A204.1 (cell line): ENCODE results near the gene SACS.

ENCODE experiments used
- FAIRE-seq: peaks from 2 replicates; lab custom pipeline; 2012; peaks lifted over from hg19 to GRCh38; lab: Jason Lieb, UNC

The SACS gene, protein sequence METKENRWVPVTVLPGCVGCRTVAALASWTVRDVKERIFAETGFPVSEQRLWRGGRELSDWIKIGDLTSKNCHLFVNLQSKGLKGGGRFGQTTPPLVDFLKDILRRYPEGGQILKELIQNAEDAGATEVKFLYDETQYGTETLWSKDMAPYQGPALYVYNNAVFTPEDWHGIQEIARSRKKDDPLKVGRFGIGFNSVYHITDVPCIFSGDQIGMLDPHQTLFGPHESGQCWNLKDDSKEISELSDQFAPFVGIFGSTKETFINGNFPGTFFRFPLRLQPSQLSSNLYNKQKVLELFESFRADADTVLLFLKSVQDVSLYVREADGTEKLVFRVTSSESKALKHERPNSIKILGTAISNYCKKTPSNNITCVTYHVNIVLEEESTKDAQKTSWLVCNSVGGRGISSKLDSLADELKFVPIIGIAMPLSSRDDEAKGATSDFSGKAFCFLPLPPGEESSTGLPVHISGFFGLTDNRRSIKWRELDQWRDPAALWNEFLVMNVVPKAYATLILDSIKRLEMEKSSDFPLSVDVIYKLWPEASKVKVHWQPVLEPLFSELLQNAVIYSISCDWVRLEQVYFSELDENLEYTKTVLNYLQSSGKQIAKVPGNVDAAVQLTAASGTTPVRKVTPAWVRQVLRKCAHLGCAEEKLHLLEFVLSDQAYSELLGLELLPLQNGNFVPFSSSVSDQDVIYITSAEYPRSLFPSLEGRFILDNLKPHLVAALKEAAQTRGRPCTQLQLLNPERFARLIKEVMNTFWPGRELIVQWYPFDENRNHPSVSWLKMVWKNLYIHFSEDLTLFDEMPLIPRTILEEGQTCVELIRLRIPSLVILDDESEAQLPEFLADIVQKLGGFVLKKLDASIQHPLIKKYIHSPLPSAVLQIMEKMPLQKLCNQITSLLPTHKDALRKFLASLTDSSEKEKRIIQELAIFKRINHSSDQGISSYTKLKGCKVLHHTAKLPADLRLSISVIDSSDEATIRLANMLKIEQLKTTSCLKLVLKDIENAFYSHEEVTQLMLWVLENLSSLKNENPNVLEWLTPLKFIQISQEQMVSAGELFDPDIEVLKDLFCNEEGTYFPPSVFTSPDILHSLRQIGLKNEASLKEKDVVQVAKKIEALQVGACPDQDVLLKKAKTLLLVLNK (N-terminal part only)

DNA sequence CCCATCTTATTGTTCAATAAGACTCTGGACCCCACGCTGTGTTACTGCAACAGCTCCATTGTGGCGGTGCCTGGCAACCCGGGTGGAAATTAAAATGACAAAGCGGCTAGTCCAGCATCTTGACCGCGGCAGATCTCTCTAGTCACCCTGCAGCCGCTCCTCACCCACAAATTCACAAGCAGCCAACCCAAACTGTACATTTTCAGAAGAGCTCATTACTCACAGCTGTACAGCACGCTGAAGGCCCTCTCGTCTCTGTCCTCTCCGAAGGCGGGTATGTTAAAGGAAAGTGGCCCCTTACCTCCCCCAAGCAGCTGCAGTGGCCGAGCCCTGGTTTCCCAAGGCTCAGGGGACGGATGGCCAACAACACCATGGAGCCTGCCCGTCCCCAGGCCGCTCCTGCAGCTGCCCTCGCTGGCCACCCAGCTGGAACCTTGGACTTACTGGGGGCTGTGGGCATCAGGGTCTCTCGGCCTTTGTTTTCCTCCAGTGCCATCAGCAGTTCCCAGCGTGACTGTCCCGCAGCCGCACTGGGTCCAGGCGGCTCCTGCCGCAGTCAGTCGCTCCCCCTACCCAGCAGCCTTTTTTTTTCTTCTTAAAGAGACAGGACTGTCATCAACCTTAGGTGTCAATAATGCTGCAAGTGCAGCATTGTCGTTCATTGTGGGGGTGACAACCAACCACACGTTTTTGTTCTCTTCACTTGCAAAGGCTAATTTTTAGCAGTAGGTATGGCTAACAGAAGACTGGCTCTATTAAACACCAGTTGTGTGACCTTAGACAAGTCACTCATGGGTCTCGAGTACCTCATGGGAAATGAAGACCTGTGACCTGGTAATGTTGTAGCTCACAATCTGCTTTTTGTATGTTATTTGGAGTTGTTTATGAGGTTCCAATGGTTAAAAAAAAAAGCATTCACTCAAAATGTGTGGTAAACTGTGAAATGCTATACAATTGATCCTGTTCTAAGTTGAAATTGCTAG lies at the start of gene SACS:
SACS (minus strand) TSS at position 532 of the 983 bp plus-strand sequence. CDS start 22,463 bp downstream, outside the sequence.
- no peak for FAIRE-seq

DNA sequence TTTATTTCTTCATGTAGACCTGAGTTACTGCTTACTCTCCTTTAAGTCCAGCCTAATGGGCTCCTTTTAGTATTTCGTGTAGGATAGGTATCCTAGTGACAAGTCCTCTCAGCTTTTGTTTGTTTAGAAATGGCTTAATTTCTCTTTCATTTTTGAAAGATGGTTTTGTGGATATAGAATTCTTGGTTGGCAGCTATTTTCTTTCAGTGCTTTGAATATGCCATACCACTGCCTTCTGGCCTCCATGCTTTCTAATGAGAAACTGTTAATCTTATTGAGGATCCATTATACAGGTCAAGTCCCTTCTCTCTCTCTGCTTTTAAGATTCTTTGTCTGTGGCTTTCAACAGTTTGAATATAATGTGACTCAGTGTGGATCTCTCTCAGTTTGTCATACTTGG lies 46.8 kb upstream of the SACS start:
- no peak for FAIRE-seq

DNA sequence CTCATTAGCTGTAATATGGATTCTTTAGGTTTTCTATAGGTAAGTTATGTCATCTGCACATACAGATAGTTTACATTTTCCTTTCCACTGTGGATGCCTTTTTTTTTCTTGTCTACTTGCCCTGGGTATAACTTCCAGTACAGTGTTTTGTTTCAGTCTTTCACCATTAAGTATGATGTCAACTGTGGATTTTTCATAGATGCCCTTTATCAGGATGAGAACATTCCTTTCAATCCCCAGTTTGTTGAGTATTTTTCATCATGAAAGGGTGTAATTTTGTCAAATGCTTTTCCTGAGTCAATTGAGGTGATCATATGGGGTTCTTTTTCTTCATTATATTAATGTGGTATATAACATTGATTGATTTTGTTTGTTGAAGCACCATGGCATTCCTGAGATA lies 43.6 kb upstream of the SACS start:
- FAIRE-seq, result no peak

DNA sequence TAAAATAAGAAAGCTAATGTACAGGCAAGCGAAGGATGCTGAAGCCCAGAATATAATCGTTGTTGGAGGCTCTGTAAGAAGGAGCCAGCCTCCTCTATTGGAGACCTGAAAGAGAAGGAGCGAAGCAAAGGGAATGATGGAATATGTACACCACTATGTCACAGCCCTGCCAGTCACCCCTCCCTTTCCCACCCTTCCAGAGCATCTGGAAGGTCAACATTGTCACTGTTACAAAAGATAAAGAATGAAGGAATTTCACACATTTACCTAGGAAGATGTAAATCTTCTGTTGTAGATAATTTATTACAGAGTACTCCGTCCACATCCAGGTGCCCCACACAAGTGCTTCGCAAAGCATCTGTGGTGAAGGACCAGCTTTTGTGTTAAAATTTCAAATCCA lies 39.7 kb upstream of the SACS start:
- FAIRE-seq, result no peak

DNA sequence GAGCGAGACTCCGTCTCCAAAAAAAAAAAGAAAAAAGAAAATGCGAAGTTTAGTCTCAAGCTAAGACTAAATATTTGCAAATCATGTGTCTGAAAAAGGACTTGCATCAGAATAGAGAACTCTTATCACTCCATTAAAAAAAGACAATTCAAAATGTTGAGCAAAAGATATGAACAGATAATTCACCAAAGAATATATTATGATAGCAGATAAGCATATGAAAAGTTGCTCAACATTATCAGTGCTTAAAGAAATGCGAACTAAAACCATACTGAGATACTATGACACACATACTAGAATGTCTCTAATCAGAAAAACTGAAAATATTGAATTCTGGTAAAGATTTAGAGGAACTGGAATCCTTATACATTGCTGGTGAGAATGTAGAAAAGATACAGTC lies 38.7 kb upstream of the SACS start:
- no peak for FAIRE-seq

DNA sequence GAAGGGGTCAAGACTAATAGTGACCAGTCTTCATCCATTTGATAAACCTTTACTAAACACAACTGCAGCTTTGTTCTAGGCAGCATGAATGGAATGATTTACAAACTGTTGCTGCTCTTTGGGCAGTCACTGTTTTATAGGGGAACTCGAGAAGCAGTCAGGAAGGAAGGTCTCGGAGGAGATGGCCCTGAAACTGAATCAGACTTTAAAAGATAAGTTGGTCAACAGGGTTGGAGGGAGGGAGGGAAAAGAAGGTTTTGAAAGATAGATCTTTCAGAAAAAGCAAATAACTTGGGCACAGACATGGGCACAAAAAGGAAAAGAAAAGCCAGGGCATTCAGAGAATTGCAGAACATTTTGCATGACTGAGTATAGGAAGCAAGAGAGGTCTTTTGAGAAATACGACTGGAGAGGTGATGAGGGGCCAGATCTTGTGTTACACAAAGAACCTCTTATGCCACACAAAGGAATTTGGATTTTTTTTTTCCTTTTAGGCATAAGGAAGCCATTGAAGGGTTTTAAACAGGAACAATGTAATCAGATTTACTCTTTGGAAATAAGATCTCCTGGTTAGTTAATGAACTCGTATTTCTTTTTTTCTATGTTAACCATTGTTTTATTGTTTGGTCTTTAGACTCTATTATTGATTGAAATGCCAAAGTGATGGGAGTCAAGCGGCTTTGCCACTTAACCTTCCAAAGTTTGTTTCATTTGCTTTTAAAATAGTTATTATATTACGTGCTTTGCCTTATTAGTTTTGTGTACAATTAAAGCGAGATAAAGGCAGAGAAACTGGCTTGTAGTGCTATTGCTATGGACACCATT lies 37.5 kb upstream of the SACS start:
- peak; percentile 100 for FAIRE-seq

DNA sequence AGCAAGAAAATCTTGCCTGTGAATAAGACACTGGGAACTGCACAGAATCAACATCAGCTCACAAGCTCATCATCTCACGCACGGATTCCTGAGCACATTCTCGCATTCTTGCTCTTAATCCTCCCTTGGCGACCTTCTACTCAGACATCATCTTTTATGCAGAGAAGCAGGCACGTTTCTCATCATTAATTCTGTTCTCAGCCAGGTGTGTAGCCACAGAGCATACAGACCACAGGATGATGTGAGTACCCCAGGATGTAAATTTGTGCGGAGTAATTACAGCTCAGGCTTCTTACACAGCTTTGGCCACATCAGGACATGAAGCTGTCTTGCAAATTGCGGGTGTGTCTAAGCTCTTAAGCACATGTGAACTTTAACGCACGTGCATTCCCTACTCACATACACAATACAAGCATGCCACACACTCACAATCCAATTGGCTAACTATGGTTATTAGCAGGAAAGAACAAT lies 36.5 kb upstream of the SACS start:
- no peak for FAIRE-seq

DNA sequence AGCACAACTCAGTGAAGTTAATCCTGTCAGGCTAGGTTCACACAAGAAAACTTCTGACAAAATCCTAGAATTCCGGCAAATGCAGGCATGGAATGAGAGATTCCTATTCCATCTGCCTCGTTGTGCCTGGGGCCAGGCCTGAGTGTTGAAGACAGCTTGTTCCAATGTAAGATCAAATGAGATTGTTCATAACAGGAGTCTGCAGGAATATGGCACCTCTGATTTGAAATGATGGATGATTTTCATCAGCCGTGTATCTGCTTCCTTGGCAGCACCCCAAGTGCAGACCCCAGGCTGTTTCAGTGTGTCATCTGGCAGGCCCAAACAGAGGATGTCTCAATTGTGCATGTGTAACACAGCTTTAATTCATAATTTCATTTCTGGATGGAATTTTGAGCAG lies 35.3 kb upstream of the SACS start:
- FAIRE-seq, result no peak

DNA sequence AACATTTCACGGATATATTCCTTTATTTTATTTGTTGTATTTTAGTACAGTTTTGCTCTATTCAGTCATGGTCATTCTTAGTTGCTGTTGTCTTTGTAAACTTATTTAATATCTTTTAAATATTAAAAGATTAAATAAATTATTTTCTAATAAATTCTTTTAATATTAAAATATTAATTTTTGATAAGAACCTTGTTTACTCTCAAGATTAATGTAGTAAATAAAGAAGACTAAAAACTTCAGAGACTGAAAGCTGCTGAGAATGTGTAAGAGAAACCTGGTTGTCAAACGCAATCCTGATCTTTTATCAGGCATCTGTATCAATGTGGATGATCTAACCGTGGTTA lies 34.4 kb upstream of the SACS start:
- FAIRE-seq, result peak; percentile 96

DNA sequence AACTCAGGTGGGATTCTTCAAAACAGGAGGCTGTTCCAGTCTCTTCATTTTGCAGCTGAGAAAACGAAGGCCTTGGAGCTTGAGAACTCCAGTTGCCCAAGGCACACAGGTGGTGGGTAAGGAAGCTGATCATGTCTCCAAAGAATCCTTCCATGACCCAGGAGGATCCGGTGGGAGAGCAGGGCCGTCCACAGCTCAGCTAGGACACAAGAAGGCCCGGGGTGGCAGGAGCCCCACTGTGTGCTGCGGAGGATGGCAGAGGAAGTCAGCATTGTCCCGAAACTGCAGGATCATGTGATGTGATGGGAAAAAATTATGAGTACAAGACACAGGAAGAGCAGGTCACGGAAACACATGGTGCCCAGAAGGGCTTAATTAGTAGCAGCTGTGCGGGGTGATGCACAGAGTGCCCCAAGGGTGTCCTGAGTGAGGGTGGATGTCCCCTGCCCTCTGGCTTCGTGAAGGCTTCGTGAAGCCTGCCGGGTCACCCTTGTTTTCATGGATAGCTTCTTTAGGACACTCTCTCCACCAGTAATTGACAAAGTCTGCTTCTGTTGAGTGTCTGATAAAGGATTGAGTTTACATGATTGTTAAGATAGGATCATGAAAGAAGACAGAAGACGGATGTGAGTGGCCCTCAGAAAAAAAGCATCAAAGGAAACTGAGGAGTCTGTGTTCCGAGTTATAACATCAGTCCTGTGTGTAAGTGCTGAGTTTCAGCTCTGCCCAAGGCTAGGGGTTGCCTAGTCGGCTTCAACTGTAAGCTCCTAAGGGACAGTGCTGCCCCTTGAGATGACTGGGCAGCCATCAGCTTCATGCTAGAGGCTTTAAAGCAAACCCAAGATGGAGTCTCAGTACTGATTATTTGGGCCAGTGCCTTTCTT lies 33.8 kb upstream of the SACS start:
- FAIRE-seq, result no peak

DNA sequence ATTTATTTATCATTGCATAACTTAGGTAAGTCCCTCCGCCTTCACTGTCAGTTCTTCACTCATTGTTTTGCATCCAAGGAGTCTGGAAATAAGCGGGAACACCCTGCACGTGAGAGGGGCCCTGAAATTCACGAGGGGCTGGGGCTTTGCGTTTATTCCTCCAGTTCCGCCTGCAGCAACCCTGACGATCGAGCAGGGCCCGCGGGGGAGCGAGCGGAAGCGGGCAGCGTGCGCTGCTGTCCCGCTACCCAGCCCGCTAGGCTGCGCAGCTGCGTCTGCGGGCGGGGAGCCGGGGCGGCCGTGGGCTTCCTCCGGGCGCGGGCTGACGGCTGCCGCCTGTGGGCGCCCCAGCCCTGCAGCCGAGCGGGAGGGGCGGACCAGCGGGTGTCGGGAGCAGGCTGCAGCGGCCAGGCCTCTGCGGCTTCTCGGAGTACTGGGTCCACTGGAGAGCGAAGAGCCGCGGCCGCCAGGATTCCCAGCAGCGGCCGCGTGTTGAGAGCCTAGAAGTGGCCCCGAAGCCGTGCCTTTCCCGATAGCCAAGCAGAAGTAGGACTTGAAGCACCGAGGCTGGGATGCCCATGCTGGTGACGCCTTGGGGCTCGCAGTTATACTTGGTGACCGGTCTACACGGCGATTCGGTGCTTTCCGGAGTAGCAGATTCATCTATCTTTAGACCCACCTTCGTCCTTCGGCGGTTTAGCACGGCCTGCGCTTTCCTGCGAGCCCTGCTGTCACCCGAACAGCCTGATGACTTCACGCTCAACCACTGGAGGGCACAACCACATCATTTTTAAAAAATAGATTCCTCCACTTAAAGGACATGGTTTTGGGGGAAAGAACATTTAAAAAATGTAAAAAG lies 32.9 kb upstream of the SACS start:
- FAIRE-seq, result no peak

DNA sequence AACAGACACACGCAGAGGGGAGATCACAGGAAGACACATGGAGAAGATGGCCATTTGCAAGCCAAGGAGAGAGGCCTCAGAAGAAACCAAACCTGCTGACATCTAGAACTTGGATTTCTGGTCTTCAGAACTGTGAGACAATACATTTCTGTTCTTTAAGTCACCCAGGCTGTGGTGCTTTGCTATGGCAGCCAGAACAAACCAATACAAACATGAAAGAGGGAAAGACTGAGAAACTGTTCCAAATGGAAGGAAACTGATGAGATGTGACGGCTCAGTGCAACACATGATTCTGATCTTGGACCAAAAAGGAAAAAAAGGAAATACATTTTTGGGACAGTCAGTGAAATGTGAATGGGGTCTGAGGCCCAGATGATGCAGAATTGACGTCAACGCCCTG lies 30.2 kb upstream of the SACS start:
- no peak for FAIRE-seq

DNA sequence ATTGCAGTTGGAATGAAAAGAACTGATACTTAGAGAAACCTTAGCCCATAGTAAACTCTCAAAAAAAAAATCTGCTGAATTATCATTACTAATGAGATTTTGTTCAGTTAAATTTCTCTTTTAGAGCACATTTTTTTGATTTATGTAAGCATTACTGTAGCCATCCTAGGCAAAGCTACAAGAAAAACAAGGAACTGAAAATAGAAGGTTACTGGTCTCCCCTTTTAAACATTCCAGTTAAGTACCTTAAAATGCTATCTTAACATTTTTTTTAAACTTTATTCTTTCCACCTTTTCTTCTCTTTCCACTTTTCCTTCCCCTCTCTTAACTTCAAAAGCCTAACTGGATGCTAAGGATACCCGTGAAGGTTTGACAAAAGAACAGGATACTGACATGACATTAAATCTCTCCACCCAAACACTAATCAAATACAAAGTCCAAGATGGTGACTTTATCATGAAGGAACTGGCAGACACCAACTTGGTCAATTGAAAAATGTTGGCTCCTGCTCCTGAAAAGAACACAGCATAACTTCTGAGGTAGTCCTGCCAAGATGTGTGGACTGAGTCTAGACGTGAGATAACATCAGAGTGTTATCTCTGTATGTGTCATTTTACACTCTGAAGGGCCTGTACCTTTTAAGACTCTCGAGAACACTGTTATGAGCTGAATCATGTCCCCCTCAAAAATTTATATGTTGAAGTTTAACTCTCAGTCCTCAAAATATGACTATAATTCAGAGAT lies 29.5 kb upstream of the SACS start:
- FAIRE-seq, result no peak

DNA sequence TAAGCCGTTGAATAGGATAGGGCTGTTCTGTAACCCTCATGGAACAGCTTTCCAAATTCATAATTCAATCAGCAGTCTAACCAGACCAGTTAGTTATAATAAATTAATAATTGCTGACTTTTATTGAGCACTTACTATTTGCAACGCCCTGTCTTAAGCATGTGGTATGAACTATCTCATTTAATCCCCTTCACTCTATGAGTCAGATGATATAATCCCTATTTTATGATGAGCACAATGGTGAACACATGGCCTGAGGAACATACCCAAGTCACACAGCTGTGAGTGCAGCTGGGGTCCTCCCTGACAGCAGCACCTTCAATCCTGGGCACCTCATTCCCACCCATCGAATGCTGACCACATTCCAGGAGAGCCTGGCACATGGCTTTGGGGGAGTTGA lies 28.0 kb upstream of the SACS start:
- no peak for FAIRE-seq

DNA sequence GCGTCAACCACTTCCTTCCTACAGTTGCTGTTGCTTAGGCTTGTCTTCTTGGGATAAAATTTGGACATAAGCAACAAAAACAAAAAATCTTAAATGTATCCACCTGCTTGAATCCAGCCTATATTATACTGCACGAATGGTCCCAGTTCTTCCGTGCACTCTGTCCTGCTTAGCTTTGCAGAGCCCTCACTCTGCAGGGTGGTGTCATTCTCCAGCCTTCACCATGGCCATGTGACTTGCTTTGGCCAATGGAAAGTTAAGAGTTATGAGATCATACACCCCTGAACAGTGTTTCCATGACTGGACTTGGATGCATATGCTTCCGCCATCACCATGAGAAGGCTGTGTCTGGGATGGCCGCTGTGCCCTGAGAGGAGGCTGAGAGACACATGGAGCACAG lies 27.4 kb upstream of the SACS start:
- no peak for FAIRE-seq

DNA sequence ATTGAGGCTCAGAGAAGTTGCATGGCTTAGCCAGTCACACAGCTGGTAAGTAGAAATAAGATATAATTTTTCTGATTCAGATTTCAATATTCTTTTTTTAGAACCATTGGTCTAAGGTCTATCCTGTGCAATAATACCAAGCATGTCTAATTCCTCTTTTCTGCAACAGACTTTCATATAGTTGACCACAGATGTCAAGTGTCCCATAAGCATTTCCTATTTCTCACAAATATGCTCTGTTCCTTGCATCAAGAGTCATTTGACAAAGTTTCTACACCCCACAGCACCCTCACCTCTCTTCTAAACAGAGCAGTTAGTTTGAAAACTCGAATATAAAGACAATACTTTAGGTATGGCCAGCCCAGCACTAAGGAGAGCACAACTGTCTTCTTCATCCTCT lies 26.8 kb upstream of the SACS start:
- FAIRE-seq, result no peak

DNA sequence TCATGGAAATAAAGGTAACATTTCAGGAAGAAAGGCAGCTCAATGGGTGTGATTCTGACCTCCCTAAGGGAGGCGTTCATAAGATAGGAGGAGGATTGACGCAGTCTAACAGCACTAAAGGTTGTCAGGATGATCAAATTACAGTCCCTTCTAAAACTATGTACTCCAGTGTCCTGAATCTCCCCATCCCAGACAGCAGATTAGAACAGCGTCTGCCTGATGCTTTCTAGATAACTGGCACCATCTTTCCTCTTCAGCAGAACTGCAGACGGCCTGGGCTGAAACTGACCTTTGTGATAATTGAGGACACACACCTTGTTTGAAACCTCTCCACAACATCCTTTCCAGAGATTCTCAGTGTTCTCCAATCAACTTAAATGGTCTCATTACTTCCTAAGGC lies 25.5 kb upstream of the SACS start:
- no peak for FAIRE-seq
